H9 (cell line): ENCODE data around the gene ARHGAP26. TPM values are rescaled to one million over a fixed set of nuclear protein-coding genes. Genes with fewer than 3 reads are reported as not detected.

Experiments
- DNase-seq: peaks from one replicate; pipeline ENCODE4 v3.0.0-alpha.2; 2017
- H2AFZ ChIP-seq: one replicate; pipeline ENCODE4 v1.6.1; 2013; ENCODE audit warnings: mild to moderate bottlenecking, low read length, control low read depth, moderate library complexity
- H2AK5ac ChIP-seq: 2 replicates; pipeline ENCODE4 v1.6.1; 2013; ENCODE audit warnings: low read length, control low read depth, mixed read lengths; ENCODE audit not compliant: insufficient read length
- H2BK120ac ChIP-seq: one replicate; pipeline ENCODE4 v1.6.1; 2013; ENCODE audit warnings: low read depth, mild to moderate bottlenecking, low read length, control low read depth, inconsistent platforms; ENCODE audit not compliant: poor library complexity, severe bottlenecking
- H2BK12ac ChIP-seq: 2 replicates; pipeline ENCODE4 v1.6.1; 2013; ENCODE audit warnings: low read length, control low read depth, mixed read lengths, low read depth; ENCODE audit not compliant: insufficient read length
- H2BK15ac ChIP-seq: 2 replicates; pipeline ENCODE4 v1.6.1; 2013; ENCODE audit warnings: low read depth, low read length, control low read depth
- H2BK20ac ChIP-seq: one replicate; pipeline ENCODE4 v1.6.1; 2013; ENCODE audit warnings: low read depth, mild to moderate bottlenecking, low read length, control low read depth, inconsistent platforms; ENCODE audit not compliant: poor library complexity, severe bottlenecking
- H2BK5ac ChIP-seq: 2 replicates; pipeline ENCODE4 v1.6.1; 2013; ENCODE audit warnings: low read length, control low read depth, mixed read lengths; ENCODE audit not compliant: insufficient read length
- H3K14ac ChIP-seq: 2 replicates; pipeline ENCODE4 v1.6.1; 2013; ENCODE audit warnings: low read length, control low read depth; ENCODE audit not compliant: insufficient read depth
- H3K18ac ChIP-seq: 2 replicates; pipeline ENCODE4 v1.6.1; 2013; ENCODE audit warnings: low read depth, mild to moderate bottlenecking, mixed read lengths, low read length, control low read depth; ENCODE audit not compliant: insufficient read length
- H3K23ac ChIP-seq: 2 replicates; pipeline ENCODE4 v1.6.1; 2013; ENCODE audit warnings: low read length, control low read depth, mixed read lengths, low read depth; ENCODE audit not compliant: insufficient read length
- H3K23me2 ChIP-seq: 2 replicates; pipeline ENCODE4 v1.6.1; 2013; ENCODE audit warnings: low read depth, mild to moderate bottlenecking, mixed read lengths, low read length, control low read depth; ENCODE audit not compliant: insufficient read length, poor library complexity, severe bottlenecking
- H3K27ac ChIP-seq: 2 replicates; pipeline ENCODE4 v1.5.1; 2013; ENCODE audit warnings: low read length, control low read depth, mixed read lengths, low read depth; ENCODE audit not compliant: insufficient read length
- H3K27me3 ChIP-seq: 2 replicates; pipeline ENCODE4 v1.6.1; 2013; ENCODE audit warnings: low read length, control low read depth, inconsistent platforms; ENCODE audit not compliant: insufficient read depth
- H3K4ac ChIP-seq: 2 replicates; pipeline ENCODE4 v1.6.1; 2013; ENCODE audit warnings: low read depth, mild to moderate bottlenecking, control low read depth, inconsistent platforms, low read length, moderate library complexity
- H3K4me1 ChIP-seq: 2 replicates; pipeline ENCODE4 v1.6.1; 2013; ENCODE audit warnings: low read length, control low read depth, inconsistent platforms; ENCODE audit not compliant: insufficient read depth
- H3K4me2 ChIP-seq: 2 replicates; pipeline ENCODE4 v1.6.1; 2013; ENCODE audit warnings: low read length, control low read depth, mixed read lengths; ENCODE audit not compliant: insufficient read length, insufficient read depth
- H3K56ac ChIP-seq: 2 replicates; pipeline ENCODE4 v1.6.1; 2013; ENCODE audit warnings: low read depth, mild to moderate bottlenecking, mixed read lengths, low read length, control low read depth; ENCODE audit not compliant: insufficient read length
- H3K79me1 ChIP-seq: 2 replicates; pipeline ENCODE4 v1.6.1; 2013; ENCODE audit warnings: low read depth, mild to moderate bottlenecking, moderate library complexity, low read length, control low read depth, inconsistent platforms; ENCODE audit not compliant: insufficient read depth, poor library complexity, severe bottlenecking
- H3K79me2 ChIP-seq: 2 replicates; pipeline ENCODE4 v1.6.1; 2013; ENCODE audit warnings: low read length, control low read depth, inconsistent platforms; ENCODE audit not compliant: insufficient read depth
- H3K9ac ChIP-seq: 2 replicates; pipeline ENCODE4 v1.6.1; 2013; ENCODE audit warnings: low read length, control low read depth, mixed read lengths; ENCODE audit not compliant: insufficient read length; ENCODE audit errors: extremely low read depth
- H3K9me3 ChIP-seq: one replicate; pipeline ENCODE4 v1.6.1; 2013; ENCODE audit warnings: low read depth, low read length, inconsistent platforms; ENCODE audit not compliant: control insufficient read depth
- H3T11ph ChIP-seq: one replicate; pipeline ENCODE4 v1.6.1; 2013; ENCODE audit warnings: mild to moderate bottlenecking, low read length, control low read depth, inconsistent platforms
- H4K20me1 ChIP-seq: one replicate; pipeline ENCODE4 v1.6.1; 2013; ENCODE audit not compliant: control insufficient read depth, insufficient read length, insufficient read depth
- H4K5ac ChIP-seq: 2 replicates; pipeline ENCODE4 v1.6.1; 2013; ENCODE audit warnings: low read depth, mild to moderate bottlenecking, mixed read lengths, low read length, control low read depth; ENCODE audit not compliant: insufficient read length
- H4K8ac ChIP-seq: replicated peaks from 2 replicates; pipeline ENCODE4 v1.6.1; 2013; ENCODE audit warnings: low read length, control low read depth, mixed read lengths, low read depth; ENCODE audit not compliant: insufficient read length
- H4K91ac ChIP-seq: 2 replicates; pipeline ENCODE4 v1.6.1; 2013; ENCODE audit warnings: low read depth, mild to moderate bottlenecking, moderate library complexity, mixed read lengths, low read length, control low read depth; ENCODE audit not compliant: insufficient read length
- H3K27ac Mint-ChIP-seq, 3 experiments: 2 replicates in 2 of 3; 3 replicates in 1 of 3; pipeline ENCODE4 v1.8.0; 2020 to 2021; ENCODE audit warnings: mixed read lengths in 3 of 3, mild to moderate bottlenecking in 1 of 3, moderate library complexity in 1 of 3
- H3K27me3 Mint-ChIP-seq: 2 replicates; pipeline ENCODE4 v1.8.0; 2021; ENCODE audit warnings: low read depth, mild to moderate bottlenecking, moderate library complexity, mixed read lengths
- H3K36me3 Mint-ChIP-seq, 3 experiments: 2 replicates in 2 of 3; 3 replicates in 1 of 3; pipeline ENCODE4 v1.8.0; 2020 to 2021; ENCODE audit warnings: low read depth in 3 of 3, mixed read lengths in 3 of 3; ENCODE audit not compliant: insufficient read depth in 1 of 3
- H3K4me1 Mint-ChIP-seq, 2 experiments: 2 replicates each; pipeline ENCODE4 v1.8.0; 2020; ENCODE audit warnings: mixed read lengths in 2 of 2
- H3K4me3 Mint-ChIP-seq, 2 experiments: 2 replicates in 1 of 2; 3 replicates in 1 of 2; pipeline ENCODE4 v1.8.0; 2020 to 2021; ENCODE audit warnings: mild to moderate bottlenecking in 2 of 2, mixed read lengths in 2 of 2, moderate library complexity in 1 of 2
- H3K9me3 Mint-ChIP-seq, 2 experiments: 2 replicates in 1 of 2; 3 replicates in 1 of 2; pipeline ENCODE4 v1.8.0; 2020; ENCODE audit warnings: mild to moderate bottlenecking in 2 of 2, mixed read lengths in 2 of 2, moderate library complexity in 1 of 2
- WGBS: extraction: QIAGEN DNeasy Blood & Tissue Kit; methylation state at CpG from one replicate; pipeline ENCODE4 v1.1.7; 2013; ENCODE audit warnings: missing lambda C conversion rate, low lambda C conversion rate, mixed read lengths; ENCODE audit not compliant: insufficient read length; ENCODE audit errors: extremely low coverage; 5-methylcytosine and 5-hydroxymethylcytosine counted together
- total RNA-seq: library from RNA; stranded (reverse); gene quantifications from 2 replicates; pipeline ENCODE4 v1.2.1, GENCODE V29; 2021
- TF ChIP-seq, protein P1 (sequence below): fragments of 200-600 bp; sonication (generic); conservative IDR thresholded peaks from 3 replicates; pipeline ENCODE4 v1.8.0; 2021; ENCODE audit warnings: antibody characterized with exemption, mild to moderate bottlenecking

Gene ARHGAP26
- total RNA-seq, 1 experiment from 2014 or later: 13.8 TPM

DNA sequence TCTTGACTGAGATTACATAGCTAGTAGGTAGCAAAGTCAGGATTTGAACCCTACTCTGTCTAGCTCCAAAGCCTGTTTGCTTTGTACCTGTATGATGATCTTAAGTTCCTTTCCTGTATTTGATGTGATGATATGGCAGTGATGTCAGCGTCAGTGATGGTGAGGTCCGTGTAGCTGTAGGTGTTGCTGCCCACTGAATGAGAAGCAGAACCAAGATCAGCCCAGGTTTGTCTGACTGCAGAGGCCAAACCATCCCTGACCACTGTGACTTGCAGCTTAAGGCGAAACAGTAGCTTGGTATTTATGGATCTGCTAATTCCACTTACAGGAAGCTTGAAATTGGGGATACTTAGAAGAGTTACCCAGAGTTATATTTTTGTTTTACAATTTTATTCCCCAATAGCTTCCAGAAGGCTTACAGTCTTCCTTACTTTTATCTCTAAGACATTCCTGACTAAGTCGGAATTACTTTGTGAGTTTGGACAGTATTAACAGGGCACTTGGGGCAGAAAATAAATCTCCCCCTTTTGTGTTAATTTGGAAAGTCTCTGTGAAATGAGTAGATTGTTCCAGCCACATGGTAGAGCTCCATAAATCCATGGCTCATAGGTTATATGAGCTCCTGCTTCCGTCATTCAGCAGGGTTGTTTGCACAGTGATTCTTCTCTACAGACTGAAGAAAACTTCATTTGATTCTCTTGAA, 359.9 kb downstream of the ARHGAP26 start:
- Mint-ChIP-seq H3K27me3 (no peaks in the 10 kb centered on the region), H3K9me3 (no peaks in the 10 kb centered on the region), H3K4me1 (peaks cover 23 to 33% of the 10 kb centered on the region in 2 experiments), H3K36me3 (0 out of 7 replicates have a peak, but pooled peaks cover 0 to 2% (median 0%) of the 10 kb centered on the region in 3 experiments), H3K4me3 (no peak overlapping the region), H3K27ac (no peak overlapping the region)
- Histone ChIP-seq H3K79me1 (no peaks in the 10 kb centered on the region), H2BK20ac (no peak overlapping the region), H2AK5ac (no peak overlapping the region), H3K27ac (no peak overlapping the region), H4K91ac (no peak overlapping the region), H4K20me1 (no peaks in the 10 kb centered on the region), H3K4me2 (no peak overlapping the region), H3K27me3 (no peaks in the 10 kb centered on the region), H4K5ac (no peak overlapping the region), H3K9me3 (no peaks in the 10 kb centered on the region), H3T11ph (no peak overlapping the region), H3K4ac (no peak overlapping the region), H3K4me1 (no peaks in the 10 kb centered on the region), H2BK120ac (no peak overlapping the region), H3K18ac (no peak overlapping the region), H4K8ac (no peak overlapping the region), H3K23ac (no peak overlapping the region), H3K9ac (no peak overlapping the region), H2BK5ac (peak overlapping the region; percentile 26), H3K56ac (no peak overlapping the region), H2AFZ (no peak overlapping the region), H3K14ac (no peak overlapping the region), H2BK12ac (no peak overlapping the region), H3K79me2 (no peaks in the 10 kb centered on the region), H3K23me2 (no peaks in the 10 kb centered on the region), H2BK15ac (no peak overlapping the region)
- TF ChIP-seq, protein P1, sequence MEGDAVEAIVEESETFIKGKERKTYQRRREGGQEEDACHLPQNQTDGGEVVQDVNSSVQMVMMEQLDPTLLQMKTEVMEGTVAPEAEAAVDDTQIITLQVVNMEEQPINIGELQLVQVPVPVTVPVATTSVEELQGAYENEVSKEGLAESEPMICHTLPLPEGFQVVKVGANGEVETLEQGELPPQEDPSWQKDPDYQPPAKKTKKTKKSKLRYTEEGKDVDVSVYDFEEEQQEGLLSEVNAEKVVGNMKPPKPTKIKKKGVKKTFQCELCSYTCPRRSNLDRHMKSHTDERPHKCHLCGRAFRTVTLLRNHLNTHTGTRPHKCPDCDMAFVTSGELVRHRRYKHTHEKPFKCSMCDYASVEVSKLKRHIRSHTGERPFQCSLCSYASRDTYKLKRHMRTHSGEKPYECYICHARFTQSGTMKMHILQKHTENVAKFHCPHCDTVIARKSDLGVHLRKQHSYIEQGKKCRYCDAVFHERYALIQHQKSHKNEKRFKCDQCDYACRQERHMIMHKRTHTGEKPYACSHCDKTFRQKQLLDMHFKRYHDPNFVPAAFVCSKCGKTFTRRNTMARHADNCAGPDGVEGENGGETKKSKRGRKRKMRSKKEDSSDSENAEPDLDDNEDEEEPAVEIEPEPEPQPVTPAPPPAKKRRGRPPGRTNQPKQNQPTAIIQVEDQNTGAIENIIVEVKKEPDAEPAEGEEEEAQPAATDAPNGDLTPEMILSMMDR: no peak
- WGBS: no CpG with 5 or more reads among the region's 5 CpGs
- no peak for DNase-seq
